Peyer's patch (tissue), 4 donors: ENCODE data around the gene YIF1A.

ENCODE experiments used
- POLR2A ChIP-seq, 2 donors: fragments of 450-650 bp; IDR thresholded peaks; one replicate each; pipeline ENCODE4 v1.5.1; 2017; ENCODE audit warnings: antibody characterized with exemption in 2 of 2, mild to moderate bottlenecking in 2 of 2, moderate library complexity in 2 of 2
- TF ChIP-seq, protein P1 (sequence below), 6 experiments: fragments of 450-650 bp in 4 of 6; fragments of 200-600 bp in 2 of 6; sonication (generic) in 1 of 6; IDR thresholded peaks; one replicate each; pipeline ENCODE4 v1.5.1; 2017 to 2019; ENCODE audit warnings: antibody characterized with exemption in 6 of 6, mild to moderate bottlenecking in 3 of 6, moderate library complexity in 1 of 6

DNA sequence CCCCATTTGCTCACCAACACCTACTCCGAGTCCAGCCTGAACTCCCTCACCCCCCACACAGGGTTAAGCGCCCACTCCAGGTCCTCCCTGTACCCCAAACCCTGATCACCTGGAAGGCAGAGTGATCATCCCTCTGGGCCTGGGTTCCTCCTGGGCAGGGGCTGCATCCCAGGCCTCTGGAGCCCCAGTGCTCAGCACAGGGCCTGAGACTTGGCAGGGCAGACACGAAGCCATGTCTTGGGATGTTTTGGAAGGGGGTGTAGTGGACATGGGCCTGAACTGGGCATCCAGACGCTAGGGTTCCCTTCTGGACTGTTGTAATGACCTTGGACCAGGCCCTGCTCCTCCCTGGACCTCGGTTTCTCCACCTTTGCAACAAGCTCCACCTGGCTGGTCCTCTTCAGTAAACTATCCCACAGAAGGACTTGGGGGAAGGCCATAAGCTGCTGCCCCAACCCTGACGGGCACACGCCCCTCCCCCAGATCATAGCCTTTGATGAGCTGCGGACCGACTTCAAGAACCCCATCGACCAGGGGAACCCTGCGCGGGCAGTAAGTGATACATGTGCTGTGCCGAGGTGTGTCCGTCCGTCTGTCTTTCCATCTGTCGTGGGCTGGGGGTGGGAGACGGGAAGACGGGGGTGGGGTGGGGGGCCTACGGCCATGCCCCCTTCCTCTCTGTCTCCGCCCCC lies 7.0 kb downstream of the YIF1A start:
- TF ChIP-seq, protein P1, sequence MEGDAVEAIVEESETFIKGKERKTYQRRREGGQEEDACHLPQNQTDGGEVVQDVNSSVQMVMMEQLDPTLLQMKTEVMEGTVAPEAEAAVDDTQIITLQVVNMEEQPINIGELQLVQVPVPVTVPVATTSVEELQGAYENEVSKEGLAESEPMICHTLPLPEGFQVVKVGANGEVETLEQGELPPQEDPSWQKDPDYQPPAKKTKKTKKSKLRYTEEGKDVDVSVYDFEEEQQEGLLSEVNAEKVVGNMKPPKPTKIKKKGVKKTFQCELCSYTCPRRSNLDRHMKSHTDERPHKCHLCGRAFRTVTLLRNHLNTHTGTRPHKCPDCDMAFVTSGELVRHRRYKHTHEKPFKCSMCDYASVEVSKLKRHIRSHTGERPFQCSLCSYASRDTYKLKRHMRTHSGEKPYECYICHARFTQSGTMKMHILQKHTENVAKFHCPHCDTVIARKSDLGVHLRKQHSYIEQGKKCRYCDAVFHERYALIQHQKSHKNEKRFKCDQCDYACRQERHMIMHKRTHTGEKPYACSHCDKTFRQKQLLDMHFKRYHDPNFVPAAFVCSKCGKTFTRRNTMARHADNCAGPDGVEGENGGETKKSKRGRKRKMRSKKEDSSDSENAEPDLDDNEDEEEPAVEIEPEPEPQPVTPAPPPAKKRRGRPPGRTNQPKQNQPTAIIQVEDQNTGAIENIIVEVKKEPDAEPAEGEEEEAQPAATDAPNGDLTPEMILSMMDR (IDR thresholded peaks at IDR 0.05), result no peak
- no peak for TF ChIP-seq POLR2A (IDR thresholded peaks at IDR 0.05)
